K562 (cell line): Measurements from ENCODE around the gene DOCK3. TPM values are rescaled to one million over a fixed set of nuclear protein-coding genes. Genes with fewer than 3 reads are reported as not detected.

ENCODE experiments used
- ARID3B ChIP-seq: fragments of 250-450 bp; sonication (Bioruptor Pico); IDR thresholded peaks from 2 replicates; pipeline ENCODE4 v1.4.0; 2020; ENCODE audit warnings: borderline replicate concordance
- ATF7 ChIP-seq: fragments of 450-650 bp; IDR thresholded peaks from 2 replicates; pipeline ENCODE4 v1.7.1; 2014; ENCODE audit warnings: mild to moderate bottlenecking, moderate library complexity
- C11orf30 ChIP-seq: fragments of 450-650 bp; IDR thresholded peaks from 2 replicates; pipeline ENCODE4 v1.6.1; 2016; ENCODE audit warnings: low read depth, mild to moderate bottlenecking
- CTBP1 ChIP-seq: fragments of 450-650 bp; IDR thresholded peaks from 2 replicates; pipeline ENCODE4 v1.6.1; 2016; ENCODE audit warnings: borderline replicate concordance
- ETV1 ChIP-seq: fragments of 450-650 bp; conservative IDR thresholded peaks from 2 replicates; pipeline ENCODE4 v1.6.1; 2016; ENCODE audit warnings: missing genetic modification characterization, control low read depth, low read depth, missing compliant biosample characterization
- GTF2E2 ChIP-seq: fragments of 200-800 bp; sonication (Bioruptor generic); IDR thresholded peaks from 2 replicates; pipeline ENCODE4 v1.6.1; 2016; ENCODE audit warnings: missing genetic modification characterization, missing compliant biosample characterization
- HDAC1 ChIP-seq, 2 experiments: fragments of 450-650 bp; IDR thresholded peaks; 2 replicates each; pipeline ENCODE4 v1.6.1; 2016 to 2017; ENCODE audit warnings: inconsistent platforms in 1 of 2, mild to moderate bottlenecking in 1 of 2, moderate library complexity in 1 of 2
- MAFF ChIP-seq: IDR thresholded peaks from 2 replicates; pipeline ENCODE4 v1.6.1; 2012; ENCODE audit warnings: low read length, improper control_type of control experiment
- SOX6 ChIP-seq: fragments of 450-650 bp; IDR thresholded peaks from 2 replicates; pipeline ENCODE4 v1.6.1; 2014; ENCODE audit warnings: mild to moderate bottlenecking
- ZNF318 ChIP-seq, 2 experiments: fragments of 450-650 bp; IDR thresholded peaks; 2 replicates each; pipeline ENCODE4 v1.6.1; 2016; ENCODE audit warnings: mild to moderate bottlenecking in 2 of 2, borderline replicate concordance in 1 of 2, low read depth in 1 of 2, moderate library complexity in 1 of 2
- ZNF324 ChIP-seq: fragments of 250-450 bp; sonication (Bioruptor Pico); IDR thresholded peaks from 2 replicates; pipeline ENCODE4 v1.4.0; 2020; ENCODE audit warnings: mild to moderate bottlenecking
- ZNF398 ChIP-seq: fragments of 250-450 bp; sonication (Bioruptor Pico); IDR thresholded peaks from 2 replicates; pipeline ENCODE4 v1.8.0; 2021; ENCODE audit warnings: moderate library complexity, mild to moderate bottlenecking, inconsistent platforms
- ZNF586 ChIP-seq: fragments of 450-650 bp; formaldehyde crosslinking; conservative IDR thresholded peaks from 2 replicates; pipeline ENCODE4 v1.4.0; 2020; ENCODE audit warnings: mild to moderate bottlenecking, moderate library complexity
- polyA plus RNA-seq, 8 experiments: library from polyadenylated mRNA; depleted of rRNA in 4 of 8; stranded (reverse) in 5 of 8; unstranded in 3 of 8; fragments of >200 nt; fragmentation: Nextera tagmentation in 2 of 8; fragmentation: Illumina TruSeq in 1 of 8; extraction: Ambion mirVana in 2 of 8; extraction: Trizol in 1 of 8; gene quantifications; 2 replicates each; pipeline versions ENCODE4 v1.2.1 to v1.2.3, GENCODE V29; 2011 to 2014; ENCODE audit warnings: inconsistent platforms in 1 of 8, missing spikeins in 1 of 8
- total RNA-seq, 7 experiments: library from RNA; depleted of rRNA in 6 of 7; stranded (reverse); fragments of >200 nt in 6 of 7; fragmentation: Illumina TruSeq in 2 of 7; extraction: Trizol in 2 of 7; gene quantifications; 2 replicates each; pipeline versions ENCODE4 v1.2.1 to v1.2.3, GENCODE V29; 2011 to 2021; ENCODE audit warnings: low replicate concordance in 1 of 7
- TF ChIP-seq, protein P1 (sequence below): fragments of 200-800 bp; sonication (Bioruptor generic); IDR thresholded peaks from 2 replicates; pipeline ENCODE4 v1.6.1; 2017; ENCODE audit warnings: missing genetic modification characterization, missing compliant biosample characterization

DOCK3 gene
- total and polyA plus RNA-seq, 9 of the 15 experiments (the other 6 are each of a cell fraction or from before 2014, with no cell fraction given) = under 0.01 to 0.03 (median 0.01) TPM; not detected in 4

GRCh38 chr3:51384726-51385473 is 710.2 kb downstream of the DOCK3 start, which contains the start of gene MANF (continued):
- TF ChIP-seq ZNF318 (IDR thresholded peaks at IDR 0.05; ENCODE audit: borderline replicate concordance in 1 of 2, low read depth in 1 of 2) = no peak
- peak; percentile 81 for TF ChIP-seq C11orf30
- TF ChIP-seq, protein P1, sequence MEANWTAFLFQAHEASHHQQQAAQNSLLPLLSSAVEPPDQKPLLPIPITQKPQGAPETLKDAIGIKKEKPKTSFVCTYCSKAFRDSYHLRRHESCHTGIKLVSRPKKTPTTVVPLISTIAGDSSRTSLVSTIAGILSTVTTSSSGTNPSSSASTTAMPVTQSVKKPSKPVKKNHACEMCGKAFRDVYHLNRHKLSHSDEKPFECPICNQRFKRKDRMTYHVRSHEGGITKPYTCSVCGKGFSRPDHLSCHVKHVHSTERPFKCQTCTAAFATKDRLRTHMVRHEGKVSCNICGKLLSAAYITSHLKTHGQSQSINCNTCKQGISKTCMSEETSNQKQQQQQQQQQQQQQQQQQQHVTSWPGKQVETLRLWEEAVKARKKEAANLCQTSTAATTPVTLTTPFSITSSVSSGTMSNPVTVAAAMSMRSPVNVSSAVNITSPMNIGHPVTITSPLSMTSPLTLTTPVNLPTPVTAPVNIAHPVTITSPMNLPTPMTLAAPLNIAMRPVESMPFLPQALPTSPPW = peak; percentile 28; the same call in 1 of the 2 replicates
- no peak for TF ChIP-seq MAFF
- 0 out of 2 replicates have a peak, but pooled peaks have one; percentile 39 for TF ChIP-seq ETV1
- TF ChIP-seq ZNF324 (CRISPR knock-in tag) = no peak
- no peak for TF ChIP-seq SOX6
- no peak for TF ChIP-seq ARID3B (CRISPR knock-in tag)
- TF ChIP-seq HDAC1 (IDR thresholded peaks at IDR 0.05) = peak in 1 of 2 experiments; percentile 10; a peak in 1 of 4 replicates
- no peak for TF ChIP-seq ZNF586 (CRISPR knock-in tag)
- TF ChIP-seq CTBP1 = peak; percentile 97
- no peak for TF ChIP-seq GTF2E2
- no peak for TF ChIP-seq ZNF398 (CRISPR knock-in tag)
- TF ChIP-seq ATF7 = peak; percentile 62; the same call in 1 of the 2 replicates
